HepG2 (cell line): ENCODE measurements around the gene PSMG3. TPM values are rescaled to one million over a fixed set of nuclear protein-coding genes. Genes with fewer than 3 reads are reported as not detected.
A peak's percentile ranks its signal among the peaks of the same experiment; 100 is the strongest.

Experiments used
- ARNT2 ChIP-seq: sonication (generic); formaldehyde crosslinking; IDR thresholded peaks from 2 replicates; pipeline ENCODE4 v1.8.0; 2022; ENCODE audit warnings: mild to moderate bottlenecking, low read depth, missing genetic modification reagents, moderate library complexity
- BRF2 ChIP-seq: sonication (generic); formaldehyde crosslinking; IDR thresholded peaks from 2 replicates; pipeline ENCODE4 v1.8.1; 2022; ENCODE audit warnings: mild to moderate bottlenecking, missing genetic modification reagents
- DMAP1 ChIP-seq: IDR thresholded peaks from 2 replicates; pipeline ENCODE4 v1.6.1; 2016
- FLYWCH1 ChIP-seq: sonication (generic); formaldehyde crosslinking; IDR thresholded peaks from 2 replicates; pipeline ENCODE4 v1.8.1; 2023; ENCODE audit warnings: mild to moderate bottlenecking, missing genetic modification reagents
- FOXA3 ChIP-seq: IDR thresholded peaks from 2 replicates; pipeline ENCODE4 v1.6.1; 2016; ENCODE audit warnings: missing genetic modification reagents, missing compliant biosample characterization
- HNRNPUL1 ChIP-seq: fragments of 200-400 bp; formaldehyde crosslinking; IDR thresholded peaks from 2 replicates; pipeline ENCODE4 v1.6.1; 2017; ENCODE audit warnings: low read depth, mild to moderate bottlenecking, low read length, moderate library complexity
- JUND ChIP-seq: sonication (generic); formaldehyde crosslinking; IDR thresholded peaks from 2 replicates; pipeline ENCODE4 v1.8.0; 2022; ENCODE audit warnings: mild to moderate bottlenecking, missing genetic modification reagents
- MIER3 ChIP-seq: IDR thresholded peaks from 2 replicates; pipeline ENCODE4 v1.6.1; 2016; ENCODE audit warnings: missing compliant biosample characterization, borderline replicate concordance
- RELA ChIP-seq: sonication (generic); formaldehyde crosslinking; IDR thresholded peaks from 2 replicates; pipeline ENCODE4 v1.4.0; 2020; ENCODE audit warnings: missing genetic modification reagents
- SRF ChIP-seq: IDR thresholded peaks from 2 replicates; pipeline ENCODE4 v1.6.1; 2011; ENCODE audit warnings: mild to moderate bottlenecking, low read depth, low read length, moderate library complexity
- STAG1 ChIP-seq: sonication (generic); formaldehyde crosslinking; IDR thresholded peaks from 2 replicates; pipeline ENCODE4 v1.4.0; 2020; ENCODE audit warnings: missing genetic modification reagents
- SUZ12 ChIP-seq: fragments of 150-350 bp; IDR thresholded peaks from 2 replicates; pipeline ENCODE4 v1.6.1; 2014; ENCODE audit warnings: low read depth, low read length
- TEAD2 ChIP-seq: sonication (generic); formaldehyde crosslinking; IDR thresholded peaks from 2 replicates; pipeline ENCODE4 v1.9.0; 2021; ENCODE audit warnings: missing genetic modification reagents
- YEATS4 ChIP-seq: sonication (generic); formaldehyde crosslinking; IDR thresholded peaks from 2 replicates; pipeline ENCODE4 v1.4.0; 2020; ENCODE audit warnings: missing genetic modification reagents, borderline replicate concordance
- ZFAT ChIP-seq: sonication (generic); formaldehyde crosslinking; conservative IDR thresholded peaks from 2 replicates; pipeline ENCODE4 v1.8.1; 2023; ENCODE audit warnings: missing genetic modification reagents, inconsistent platforms
- ZFP82 ChIP-seq: sonication (generic); formaldehyde crosslinking; IDR thresholded peaks from 2 replicates; pipeline ENCODE4 v1.5.1; 2020; ENCODE audit warnings: mild to moderate bottlenecking, missing genetic modification reagents, borderline replicate concordance
- ZFX ChIP-seq: sonication (generic); formaldehyde crosslinking; IDR thresholded peaks from 2 replicates; pipeline ENCODE4 v1.4.0; 2020; ENCODE audit warnings: mild to moderate bottlenecking, low read depth, missing genetic modification reagents, moderate library complexity
- ZKSCAN1 ChIP-seq: fragments of 150-350 bp; IDR thresholded peaks from 2 replicates; pipeline ENCODE4 v1.6.1; 2014; ENCODE audit warnings: low read length
- ZNF33A ChIP-seq: sonication (generic); formaldehyde crosslinking; IDR thresholded peaks from 2 replicates; pipeline ENCODE4 v1.5.1; 2020; ENCODE audit warnings: missing genetic modification reagents, mild to moderate bottlenecking, moderate library complexity, borderline replicate concordance
- ZNF33B ChIP-seq: sonication (generic); formaldehyde crosslinking; IDR thresholded peaks from 2 replicates; pipeline ENCODE4 v1.5.1; 2020; ENCODE audit warnings: mild to moderate bottlenecking, missing genetic modification reagents
- ZNF414 ChIP-seq: sonication (generic); formaldehyde crosslinking; IDR thresholded peaks from 2 replicates; pipeline ENCODE4 v1.5.0; 2020; ENCODE audit warnings: missing genetic modification reagents
- ZNF513 ChIP-seq: sonication (generic); formaldehyde crosslinking; conservative IDR thresholded peaks from 2 replicates; pipeline ENCODE4 v1.5.0; 2020; ENCODE audit warnings: missing genetic modification reagents
- ZNF550 ChIP-seq: sonication (generic); formaldehyde crosslinking; IDR thresholded peaks from 2 replicates; pipeline ENCODE4 v1.4.0; 2020; ENCODE audit warnings: mild to moderate bottlenecking, missing genetic modification reagents, borderline replicate concordance
- ZNF563 ChIP-seq: sonication (generic); formaldehyde crosslinking; IDR thresholded peaks from 2 replicates; pipeline ENCODE4 v1.8.0; 2022; ENCODE audit warnings: mild to moderate bottlenecking, moderate library complexity, missing genetic modification reagents
- ZNF782 ChIP-seq: sonication (generic); formaldehyde crosslinking; IDR thresholded peaks from 2 replicates; pipeline ENCODE4 v1.4.0; 2020; ENCODE audit warnings: missing genetic modification reagents, mild to moderate bottlenecking, borderline replicate concordance
- ZNF841 ChIP-seq: sonication (generic); formaldehyde crosslinking; IDR thresholded peaks from 2 replicates; pipeline ENCODE4 v1.8.1; 2023; ENCODE audit warnings: missing genetic modification reagents, borderline replicate concordance
- ZUFSP ChIP-seq: sonication (generic); formaldehyde crosslinking; IDR thresholded peaks from 2 replicates; pipeline ENCODE4 v1.9.0; 2021; ENCODE audit warnings: missing genetic modification reagents, mild to moderate bottlenecking, borderline replicate concordance
- polyA plus RNA-seq, 8 experiments: library from polyadenylated mRNA; depleted of rRNA in 3 of 8; stranded (reverse) in 7 of 8; unstranded in 1 of 8; fragments of >200 nt; fragmentation: Illumina TruSeq in 4 of 8; extraction: Trizol in 4 of 8; gene quantifications; 2 replicates each; pipeline versions ENCODE4 v1.2.1 to v1.2.3, GENCODE V29; 2011 to 2016; ENCODE audit warnings: low read depth in 4 of 8, missing spikeins in 1 of 8, mixed read lengths in 1 of 8; ENCODE audit not compliant: insufficient read depth in 1 of 8
- total RNA-seq, 5 experiments: library from RNA; depleted of rRNA; stranded (reverse); fragments of >200 nt; fragmentation: Illumina TruSeq; extraction: Trizol; gene quantifications; 2 replicates each; pipeline ENCODE4 v1.2.3, GENCODE V29; 2016; ENCODE audit warnings: low read depth in 1 of 5

The PSMG3 gene
- total and polyA plus RNA-seq, 2 of the 13 experiments (the other 11 are each of a cell fraction or from before 2014, with no cell fraction given): 29.6 to 48.4 TPM

GRCh38 chr7:1555046-1555812 is 14.6 kb downstream of the PSMG3 start (continued):
- peak; percentile 77 for TF ChIP-seq JUND (CRISPR knock-in tag)
- TF ChIP-seq YEATS4: no peak
- no peak for TF ChIP-seq ZNF841 (CRISPR knock-in tag)
- TF ChIP-seq FOXA3: peak; percentile 43
- no peak for TF ChIP-seq ZKSCAN1
- no peak for TF ChIP-seq ARNT2 (CRISPR knock-in tag)
- no peak for TF ChIP-seq TEAD2 (CRISPR knock-in tag)
- no peak for TF ChIP-seq ZNF513 (CRISPR knock-in tag)
- no peak for TF ChIP-seq ZNF33B (CRISPR knock-in tag)
- TF ChIP-seq ZNF414 (CRISPR knock-in tag): peak; percentile 76; the same call in 1 of the 2 replicates
- no peak for TF ChIP-seq RELA
- TF ChIP-seq FLYWCH1 (CRISPR knock-in tag): no peak
- no peak; the same call in 1 of the 2 replicates for TF ChIP-seq ZNF550
- no peak for TF ChIP-seq ZFAT (CRISPR knock-in tag)
- TF ChIP-seq SUZ12: no peak
- TF ChIP-seq SRF: no peak
- no peak for TF ChIP-seq DMAP1 (CRISPR knock-in tag)
- peak; percentile 38; the same call in 1 of the 2 replicates for TF ChIP-seq ZNF563 (CRISPR knock-in tag)
- no peak for TF ChIP-seq ZUFSP (CRISPR knock-in tag)
- TF ChIP-seq ZFX (CRISPR knock-in tag): no peak
- no peak for TF ChIP-seq BRF2 (CRISPR knock-in tag)
- TF ChIP-seq HNRNPUL1: no peak
- TF ChIP-seq ZNF33A (CRISPR knock-in tag): no peak
- TF ChIP-seq MIER3: no peak
- TF ChIP-seq ZFP82 (CRISPR knock-in tag): no peak
- no peak for TF ChIP-seq STAG1 (CRISPR knock-in tag)
- 0 out of 2 replicates have a peak, but pooled peaks have one; percentile 18 for TF ChIP-seq ZNF782 (CRISPR knock-in tag)
